GM21737 (cell line): ENCODE measurements around the gene GORASP2.
"Not testable (repeated sequence)": the region's sequence is repeated elsewhere in the genome, so short reads cannot be mapped to it uniquely, and the experiment has no call there.

Experiments used
- ATAC-seq: cut with Tn5 transposase; IDR thresholded peaks from one replicate; pipeline ENCODE4 v1.9.1; 2021; ENCODE audit warnings: mild to moderate bottlenecking, moderate library complexity; ENCODE audit not compliant: unreplicated experiment

Gene GORASP2

GRCh38 chr2:170928824-170929685 is at the start of gene GORASP2:
TSS of gene GORASP2 (plus strand) at chr2:170929253. CDS start at chr2:170929341, 88 bp downstream.
- ATAC-seq = peak; percentile 89

- ATAC-seq = no peak
Observed at GRCh38 chr2:170881840-170882239, 47.2 kb upstream of the GORASP2 start.

- ATAC-seq = no peak
Observed at GRCh38 chr2:170882758-170883157, 46.3 kb upstream of the GORASP2 start.

- ATAC-seq = no peak
Observed at GRCh38 chr2:170883683-170884082, 45.4 kb upstream of the GORASP2 start.

GRCh38 chr2:170885130-170885791 is 43.8 kb upstream of the GORASP2 start:
- ATAC-seq = no peak

GRCh38 chr2:170886386-170886785 is 42.7 kb upstream of the GORASP2 start:
- ATAC-seq = no peak

GRCh38 chr2:170887496-170887895 is 41.6 kb upstream of the GORASP2 start:
- ATAC-seq = no peak

GRCh38 chr2:170887896-170888295 is 41.2 kb upstream of the GORASP2 start:
- ATAC-seq = no peak

- ATAC-seq = no peak
Observed at GRCh38 chr2:170891893-170892292, 37.2 kb upstream of the GORASP2 start.

GRCh38 chr2:170892391-170892951 is 36.6 kb upstream of the GORASP2 start:
- ATAC-seq = no peak

GRCh38 chr2:170895023-170895757 is 33.9 kb upstream of the GORASP2 start:
- ATAC-seq = no peak

GRCh38 chr2:170896622-170897021 is 32.4 kb upstream of the GORASP2 start:
- ATAC-seq = no peak

GRCh38 chr2:170897108-170897507 is 31.9 kb upstream of the GORASP2 start:
- ATAC-seq = no peak

GRCh38 chr2:170905864-170906263 is 23.2 kb upstream of the GORASP2 start:
- no peak for ATAC-seq

- ATAC-seq = no peak
Observed at GRCh38 chr2:170911314-170911889, 17.7 kb upstream of the GORASP2 start.

- not testable (repeated sequence) for ATAC-seq
Observed at GRCh38 chr2:170914994-170915666, 13.9 kb upstream of the GORASP2 start.

GRCh38 chr2:170917219-170917913 is 11.7 kb upstream of the GORASP2 start:
- no peak for ATAC-seq

- ATAC-seq = no peak
Observed at GRCh38 chr2:170917957-170918356, 11.1 kb upstream of the GORASP2 start.

- ATAC-seq = not testable (repeated sequence)
Observed at GRCh38 chr2:170921873-170922272, 7.2 kb upstream of the GORASP2 start.
